GM19397 (cell line): ENCODE results near the gene TMEM11.
"Not testable (repeated sequence)": the region's sequence is repeated elsewhere in the genome, so short reads cannot be mapped to it uniquely, and the experiment has no call there.

Experiments
- ATAC-seq: cut with Tn5 transposase; IDR thresholded peaks from one replicate; pipeline ENCODE4 v1.9.1; 2021; ENCODE audit warnings: mild to moderate bottlenecking, moderate library complexity; ENCODE audit not compliant: unreplicated experiment

The TMEM11 gene

GRCh38 chr17:21242780-21243515 is 29.0 kb upstream of the TMEM11 start:
- no peak for ATAC-seq

DNA sequence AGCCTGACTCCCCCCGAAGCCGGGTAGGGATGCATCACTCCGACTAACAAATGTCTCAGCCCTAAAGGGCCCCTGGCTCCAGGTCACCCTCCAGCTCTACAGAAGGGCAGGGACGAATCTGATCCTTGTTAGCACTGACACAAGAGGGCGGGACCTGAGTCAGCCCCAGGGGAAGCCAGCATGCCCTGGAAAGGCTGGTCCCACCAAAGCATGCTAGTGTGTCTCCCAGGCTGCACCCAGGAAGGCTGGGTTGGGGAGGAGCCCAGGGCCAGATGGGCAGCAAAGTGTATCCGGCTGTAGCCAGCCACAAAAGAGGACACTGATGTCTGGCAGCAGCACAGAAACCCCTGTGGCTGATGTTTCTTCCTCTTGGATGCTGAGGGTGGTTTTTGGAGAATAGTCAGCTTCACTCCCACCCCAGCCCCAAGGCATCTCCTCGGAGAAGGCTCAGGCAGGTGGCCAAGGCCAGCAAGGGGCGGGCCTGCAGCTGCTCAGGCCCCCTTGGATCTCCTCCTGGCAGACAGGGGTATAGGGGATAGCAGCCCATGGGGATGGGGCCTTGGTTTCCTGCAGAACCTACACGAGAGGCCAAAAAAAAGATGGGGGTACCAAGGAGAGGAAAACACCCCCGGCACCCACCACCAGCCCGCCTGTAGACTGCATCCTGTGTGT is 28.2 kb upstream of the TMEM11 start:
- ATAC-seq = no peak

GRCh38 chr17:21241564-21241963 is 27.6 kb upstream of the TMEM11 start:
- no peak for ATAC-seq

- ATAC-seq = no peak
Observed at GRCh38 chr17:21240369-21241055, 26.6 kb upstream of the TMEM11 start.

DNA sequence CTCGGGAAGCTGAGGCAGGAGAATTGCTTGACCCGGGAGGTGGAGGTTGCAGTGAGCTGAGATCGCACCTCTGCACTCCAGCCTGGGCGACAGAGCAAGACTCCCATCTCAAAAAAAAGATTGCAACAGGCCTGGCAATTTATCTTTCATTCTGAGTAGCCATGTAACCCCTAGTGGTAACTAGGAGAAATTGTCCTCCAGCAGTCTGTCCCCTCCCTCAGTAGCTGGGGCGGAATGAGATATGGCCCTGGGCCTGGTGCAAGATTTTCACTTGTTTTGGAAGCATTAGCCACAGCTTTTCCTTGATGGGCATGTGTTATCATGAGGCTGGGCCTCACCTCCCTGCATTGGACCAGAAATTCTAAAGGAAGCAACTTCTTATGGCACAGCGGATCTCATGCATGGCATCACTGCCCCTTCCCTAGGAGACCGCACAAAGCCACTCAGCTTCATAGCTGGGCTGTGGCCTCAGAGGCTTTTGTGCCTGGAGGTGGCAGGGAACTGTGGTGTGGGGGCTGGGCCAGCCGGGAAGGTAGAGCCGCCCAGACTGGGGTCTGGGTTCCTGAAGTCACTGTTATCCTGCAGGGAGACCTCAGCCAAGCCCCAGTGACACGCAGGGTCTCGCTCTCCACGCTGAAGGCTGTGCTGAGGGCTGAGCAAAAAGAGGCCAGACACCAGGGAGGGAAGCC is 25.9 kb upstream of the TMEM11 start:
- no peak for ATAC-seq

DNA sequence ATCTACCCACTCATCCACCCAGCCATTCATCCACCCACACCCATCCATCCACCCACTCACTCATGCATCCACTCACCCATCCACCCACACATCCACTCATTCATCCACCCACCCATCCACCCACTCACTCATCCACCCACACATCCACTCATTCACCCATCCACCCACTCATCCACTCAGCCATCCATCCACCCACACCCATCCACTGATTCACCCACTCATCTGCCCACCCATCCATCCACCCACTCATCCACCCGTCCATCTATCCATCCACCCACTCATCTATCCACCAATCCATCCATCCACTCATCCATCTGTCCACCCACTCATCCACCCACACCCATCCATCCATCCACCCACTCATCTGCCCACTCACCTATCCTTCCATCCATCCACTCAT is 22.0 kb upstream of the TMEM11 start:
- no peak for ATAC-seq

- no peak for ATAC-seq
Observed at GRCh38 chr17:21233581-21234347, 19.8 kb upstream of the TMEM11 start.

DNA sequence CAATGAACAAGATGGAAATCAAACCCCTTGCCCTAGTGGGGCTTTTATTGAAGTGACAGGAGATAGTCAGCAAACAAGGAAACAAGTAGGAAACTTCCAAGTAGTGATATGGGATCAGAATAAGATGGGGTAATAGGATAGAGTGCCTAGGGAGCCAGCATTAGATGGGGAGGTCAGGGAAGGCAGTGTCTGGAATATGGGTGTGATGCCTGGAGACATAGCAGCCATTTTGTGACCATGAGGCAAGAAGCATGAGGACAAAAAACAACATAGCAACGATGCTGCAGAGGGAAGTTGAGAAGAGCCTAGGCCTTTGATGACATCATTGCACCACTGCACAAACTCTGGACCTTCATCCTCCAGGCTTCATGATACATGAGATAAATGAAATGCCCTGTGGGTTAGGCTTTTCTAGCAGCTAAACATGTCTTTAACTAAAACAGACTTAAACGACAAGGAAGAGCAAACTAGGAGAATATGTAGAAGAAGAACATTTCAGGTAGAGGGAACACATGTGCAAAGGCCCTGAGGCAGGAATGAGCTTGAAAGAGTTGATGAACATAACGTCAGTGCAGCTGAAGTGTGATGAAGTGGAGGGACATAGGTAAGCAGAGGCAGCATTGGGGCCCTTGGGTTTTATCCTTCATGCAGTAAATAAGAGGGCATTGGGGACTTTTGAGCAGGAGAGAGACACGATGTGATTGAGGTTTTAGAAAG is 18.2 kb upstream of the TMEM11 start:
- ATAC-seq = no peak

DNA sequence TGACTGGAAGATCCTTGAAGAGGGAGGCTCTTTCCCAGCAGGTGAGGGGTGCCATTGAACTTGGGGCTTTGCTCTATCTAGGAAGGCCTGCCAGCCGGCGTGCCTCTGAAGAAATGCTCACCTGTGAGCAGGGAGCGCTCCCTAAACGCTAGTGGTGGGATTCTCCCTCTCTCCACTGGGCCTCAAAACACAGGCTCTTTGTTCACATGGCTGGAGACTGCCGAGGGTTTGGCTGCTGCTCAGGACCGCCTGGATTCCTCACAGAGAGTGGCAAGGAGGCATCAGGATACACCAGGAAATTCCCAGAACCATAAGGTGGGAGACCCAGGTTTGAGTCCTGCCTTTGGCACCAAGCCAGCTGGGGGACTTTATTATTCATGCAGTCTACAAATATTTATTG is 17.6 kb upstream of the TMEM11 start:
- ATAC-seq = no peak

GRCh38 chr17:21228845-21229244 is 14.9 kb upstream of the TMEM11 start:
- no peak for ATAC-seq

GRCh38 chr17:21228111-21228510 is 14.2 kb upstream of the TMEM11 start:
- ATAC-seq = no peak

DNA sequence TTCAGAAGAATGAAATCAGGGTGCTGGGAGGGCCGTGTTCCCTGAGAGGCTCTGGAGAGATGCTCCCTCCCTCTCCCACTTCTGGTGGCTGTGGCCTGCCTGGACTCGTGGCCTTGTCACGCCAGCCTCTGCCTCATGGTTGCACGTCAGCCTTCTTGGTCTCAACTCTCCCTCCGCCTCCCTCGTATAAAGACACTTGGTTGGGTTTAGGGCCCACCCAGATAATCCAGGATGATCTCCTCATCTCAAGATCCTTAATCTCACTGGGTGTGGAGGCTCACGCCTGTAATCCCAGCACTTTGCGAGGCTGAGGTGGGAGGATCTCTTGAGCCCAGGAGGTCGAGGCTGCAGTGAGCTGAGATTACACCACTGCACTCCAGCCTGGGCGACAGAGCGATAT is 13.3 kb upstream of the TMEM11 start:
- not testable (repeated sequence) for ATAC-seq

DNA sequence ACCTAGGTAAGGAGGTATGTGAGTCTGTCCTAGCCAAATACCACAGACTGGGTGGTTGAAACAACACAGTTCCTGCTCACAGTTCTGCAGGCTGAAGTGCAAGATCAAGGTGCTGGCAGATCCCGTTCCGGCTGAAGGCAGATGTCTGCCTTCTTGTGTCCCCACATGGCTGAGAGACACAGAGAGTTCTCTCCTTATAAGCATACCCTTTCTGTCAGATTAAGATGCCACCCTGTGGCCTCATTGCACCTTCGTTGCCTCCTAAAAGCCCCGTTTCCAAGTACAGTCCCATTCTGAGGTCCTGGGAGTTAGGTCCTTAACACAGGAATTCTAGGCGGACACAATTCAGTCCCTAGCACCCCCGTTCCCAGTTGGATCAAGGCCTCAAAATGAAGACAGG is 9.1 kb upstream of the TMEM11 start:
- ATAC-seq = no peak

GRCh38 chr17:21218831-21219380 is 4.9 kb upstream of the TMEM11 start:
- no peak for ATAC-seq

DNA sequence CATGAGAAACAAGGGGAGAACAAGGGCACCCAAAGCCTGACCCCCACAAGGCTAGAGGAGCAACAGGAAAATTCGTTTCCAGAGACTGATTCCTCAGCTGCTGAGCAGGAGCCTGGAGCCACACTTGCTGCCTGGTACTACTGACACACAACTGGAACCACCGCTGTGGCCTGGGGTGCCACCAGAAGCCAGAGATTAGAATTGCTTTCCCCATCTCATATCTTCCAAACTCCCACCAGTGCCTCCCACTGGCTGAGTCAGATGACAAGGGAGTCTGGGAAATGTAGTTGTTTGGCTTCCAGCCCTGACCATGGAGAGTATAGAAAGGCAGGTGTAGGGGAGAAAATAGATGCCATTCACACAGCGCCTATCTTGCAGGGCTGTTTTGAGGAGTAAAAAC is 4.1 kb upstream of the TMEM11 start:
- no peak for ATAC-seq

DNA sequence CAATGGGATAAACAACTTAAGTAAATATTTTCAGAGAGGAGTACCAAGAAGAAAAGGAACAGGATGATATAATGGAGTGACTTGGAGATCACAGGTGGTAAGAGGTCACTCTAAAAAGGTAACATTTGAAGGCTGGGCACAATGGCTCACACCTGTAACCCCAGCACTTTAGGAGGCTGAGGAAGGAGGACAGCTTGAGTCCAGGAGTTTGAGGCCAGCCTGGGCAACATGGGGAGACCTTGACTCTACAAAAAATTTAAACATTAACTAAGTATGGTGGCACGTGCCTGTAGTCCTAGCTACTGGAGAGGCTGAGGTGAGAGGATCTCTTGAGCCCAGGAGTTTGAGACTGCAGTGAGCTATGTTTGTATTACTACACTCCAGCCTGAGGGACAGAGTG is 3.4 kb upstream of the TMEM11 start:
- no peak for ATAC-seq

DNA sequence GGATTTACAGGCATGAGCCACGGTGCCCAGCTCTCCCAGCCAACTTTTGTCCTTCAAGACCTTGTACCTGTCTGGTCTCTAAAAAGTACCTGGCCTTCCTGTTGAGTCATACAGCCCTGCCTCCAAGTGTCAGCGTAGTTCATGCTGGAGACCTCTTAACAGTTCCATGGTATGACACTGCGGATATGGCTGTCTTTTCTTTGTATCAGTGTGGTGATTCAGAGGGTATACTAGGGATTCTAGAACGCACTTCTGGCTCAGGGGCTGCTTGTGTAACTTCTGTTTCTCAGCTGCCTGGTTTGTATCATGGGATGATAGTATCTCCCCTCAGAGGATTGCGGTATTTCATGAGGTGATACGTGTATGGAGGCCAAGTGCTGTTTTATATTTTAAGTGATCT is 2.0 kb upstream of the TMEM11 start:
- no peak for ATAC-seq

DNA sequence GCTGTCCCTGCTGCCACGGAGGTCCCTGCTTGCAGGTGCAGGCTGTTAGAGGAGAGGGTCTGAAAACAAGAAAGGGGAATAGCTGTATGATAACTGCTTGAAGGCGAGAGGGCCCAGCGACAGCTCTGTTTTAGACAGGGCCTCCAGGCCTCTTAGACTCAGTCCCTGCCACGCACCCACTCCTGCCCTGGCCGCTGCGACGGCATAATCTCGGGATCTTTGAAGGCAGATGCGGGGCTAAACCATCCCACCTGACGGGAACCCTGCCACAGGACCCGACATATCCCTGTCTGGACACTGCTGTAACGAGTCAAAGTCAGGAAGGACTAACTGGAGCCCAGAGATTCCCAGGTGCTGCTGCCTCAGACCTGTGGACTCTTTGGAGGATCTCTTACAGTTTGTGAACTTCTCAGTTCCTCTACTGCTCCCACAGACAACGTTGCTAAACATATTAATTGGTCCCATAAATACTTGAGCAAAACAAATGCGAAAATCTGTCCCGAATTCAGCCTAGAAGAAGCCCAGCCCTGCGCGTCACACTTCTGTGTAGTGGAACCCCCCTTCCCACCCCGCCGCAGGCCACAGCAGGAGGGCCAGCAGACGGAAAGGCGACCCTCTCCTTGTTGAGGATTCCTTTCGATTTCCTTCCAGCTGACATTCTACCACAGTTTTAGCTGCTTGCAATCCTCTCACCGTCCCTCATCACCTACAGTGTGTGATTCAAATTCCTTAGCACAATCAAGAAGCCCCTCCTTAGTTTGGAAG is 998 bp upstream of the TMEM11 start:
- peak; percentile 8 for ATAC-seq

DNA sequence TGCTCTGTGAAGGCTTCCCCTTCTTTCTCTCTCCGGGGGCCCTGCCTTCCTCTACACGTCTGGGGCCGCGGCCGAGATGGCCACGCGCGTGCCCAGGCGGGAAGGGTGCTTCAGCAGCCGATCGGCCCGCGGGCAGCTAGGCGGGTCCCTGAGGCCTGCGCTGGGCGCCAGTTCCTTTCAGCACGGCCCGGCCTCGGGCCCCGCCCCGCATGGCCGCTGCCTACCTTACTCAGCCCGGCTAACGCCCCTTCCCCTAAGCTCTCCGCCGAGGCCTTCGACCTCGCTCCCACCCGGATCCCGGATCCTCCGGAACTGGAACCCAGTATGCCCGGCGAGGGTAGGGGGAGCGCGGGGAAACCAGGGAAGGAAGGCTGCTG is 335 bp downstream of the TMEM11 start:
- ATAC-seq = peak; percentile 20
